Glomerular visceral epithelial cell (primary cell): Measurements from ENCODE around the gene MPPED1.

ENCODE experiments used
- DNase-seq: peaks from one replicate; pipeline ENCODE4 v3.0.0-alpha.2; 2016; ENCODE audit errors: extremely low spot score

MPPED1 gene, protein sequence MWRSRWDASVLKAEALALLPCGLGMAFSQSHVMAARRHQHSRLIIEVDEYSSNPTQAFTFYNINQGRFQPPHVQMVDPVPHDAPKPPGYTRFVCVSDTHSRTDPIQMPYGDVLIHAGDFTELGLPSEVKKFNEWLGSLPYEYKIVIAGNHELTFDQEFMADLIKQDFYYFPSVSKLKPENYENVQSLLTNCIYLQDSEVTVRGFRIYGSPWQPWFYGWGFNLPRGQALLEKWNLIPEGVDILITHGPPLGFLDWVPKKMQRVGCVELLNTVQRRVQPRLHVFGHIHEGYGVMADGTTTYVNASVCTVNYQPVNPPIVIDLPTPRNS

DNA sequence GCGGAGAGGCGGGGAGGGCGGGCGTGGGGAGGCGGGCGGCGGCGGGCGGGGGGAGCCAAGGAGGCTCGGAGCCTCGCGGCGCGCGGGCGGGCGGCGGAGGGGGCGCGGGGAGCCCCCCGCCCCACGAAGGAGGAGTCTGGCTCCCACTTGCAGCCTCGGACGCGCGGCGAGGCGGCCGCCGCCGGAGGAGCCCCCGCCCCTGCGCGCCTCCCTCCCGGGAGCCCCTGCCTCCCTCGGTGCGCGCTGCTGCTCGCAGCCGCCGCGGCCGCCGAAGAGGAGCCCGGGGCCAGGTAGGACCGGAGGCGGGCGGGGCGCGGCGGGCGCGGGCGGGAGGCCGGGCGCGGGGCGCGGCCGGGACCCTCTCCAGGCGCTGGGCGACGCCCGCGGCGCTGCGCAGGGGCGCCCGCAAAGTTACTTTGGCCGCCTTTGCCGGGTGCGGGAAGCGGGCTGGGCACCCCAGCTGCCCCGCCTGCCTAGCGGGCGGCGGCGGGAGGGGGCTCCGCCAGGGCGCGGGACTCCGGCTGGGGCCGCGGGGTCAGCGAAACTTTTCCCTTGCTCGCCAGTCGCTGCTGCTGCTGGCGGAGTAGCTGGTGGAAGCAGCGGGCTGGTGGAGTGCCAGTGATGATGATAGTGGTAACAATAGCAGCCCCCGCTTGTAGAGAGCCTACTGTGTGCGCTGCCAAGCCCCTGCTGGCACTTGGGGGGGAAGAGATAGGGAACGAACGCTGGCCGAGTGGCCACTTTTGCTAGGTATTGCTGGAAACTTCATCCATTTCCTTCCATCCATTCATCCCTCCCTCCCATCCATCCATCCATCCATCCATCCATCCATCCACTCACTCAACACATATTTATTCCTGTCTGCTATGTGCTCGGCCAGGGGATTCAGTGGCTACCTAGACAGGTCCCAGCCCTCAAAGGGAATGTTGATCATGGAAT lies at the start of gene MPPED1:
MPPED1 (plus strand) TSS at position 146 of the 939 bp plus-strand sequence. CDS start 12,972 bp downstream, outside the sequence.
- no peak for DNase-seq

DNA sequence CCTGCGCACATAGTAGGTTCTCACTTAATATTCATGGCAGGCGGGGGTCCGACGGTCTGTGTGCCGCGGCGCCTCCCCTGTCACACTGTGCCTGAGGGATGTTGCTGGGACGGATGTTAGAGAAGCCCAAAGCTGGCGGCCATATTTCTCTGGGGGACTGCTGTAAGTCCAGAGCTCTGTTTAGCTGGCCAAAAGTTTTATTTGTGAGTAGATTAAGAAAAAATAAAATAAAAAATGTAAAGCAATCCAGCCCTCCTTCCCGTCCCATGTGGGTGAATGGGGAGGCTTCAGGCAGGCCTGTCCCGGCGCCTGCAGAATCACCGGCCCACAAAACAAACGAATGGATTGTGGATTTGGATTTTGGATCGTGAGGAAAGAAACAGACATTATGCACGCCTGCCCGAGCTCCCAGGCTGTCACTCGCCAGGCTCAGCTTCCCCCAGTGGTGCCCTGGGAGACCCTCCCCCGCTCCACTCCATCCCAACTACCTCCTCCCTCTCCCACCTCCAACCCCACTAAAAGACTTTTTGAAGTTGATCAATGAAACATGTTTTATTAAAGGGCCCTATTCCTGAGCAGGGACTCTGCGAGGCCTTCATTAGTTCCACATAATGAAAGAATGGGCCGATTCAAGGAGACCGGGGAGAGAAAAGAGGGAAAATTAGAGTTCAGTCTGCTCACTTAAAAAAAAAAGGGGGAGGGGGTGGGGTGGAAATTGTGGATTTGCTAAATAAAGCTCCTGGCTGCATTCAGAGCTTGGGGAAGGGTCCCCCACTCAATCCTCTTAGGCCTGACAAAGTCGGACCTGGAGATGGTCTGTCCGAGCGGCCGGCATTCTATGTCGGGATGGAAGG lies 48.3 kb upstream of the MPPED1 start:
- no peak for DNase-seq

DNA sequence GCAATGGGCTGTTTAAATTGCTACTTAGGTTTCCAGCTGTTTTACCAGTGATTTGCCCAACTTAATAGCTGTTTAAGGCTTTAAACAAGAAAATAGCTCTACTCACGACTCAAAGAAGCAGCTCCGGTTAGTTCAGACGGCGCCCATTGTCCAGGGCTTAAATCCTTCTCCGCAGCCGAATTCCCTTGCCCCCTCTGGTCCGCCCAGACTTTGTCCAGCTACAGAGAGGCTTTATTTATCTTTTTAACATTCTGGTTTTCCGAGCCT lies 47.7 kb upstream of the MPPED1 start:
- DNase-seq: no peak

DNA sequence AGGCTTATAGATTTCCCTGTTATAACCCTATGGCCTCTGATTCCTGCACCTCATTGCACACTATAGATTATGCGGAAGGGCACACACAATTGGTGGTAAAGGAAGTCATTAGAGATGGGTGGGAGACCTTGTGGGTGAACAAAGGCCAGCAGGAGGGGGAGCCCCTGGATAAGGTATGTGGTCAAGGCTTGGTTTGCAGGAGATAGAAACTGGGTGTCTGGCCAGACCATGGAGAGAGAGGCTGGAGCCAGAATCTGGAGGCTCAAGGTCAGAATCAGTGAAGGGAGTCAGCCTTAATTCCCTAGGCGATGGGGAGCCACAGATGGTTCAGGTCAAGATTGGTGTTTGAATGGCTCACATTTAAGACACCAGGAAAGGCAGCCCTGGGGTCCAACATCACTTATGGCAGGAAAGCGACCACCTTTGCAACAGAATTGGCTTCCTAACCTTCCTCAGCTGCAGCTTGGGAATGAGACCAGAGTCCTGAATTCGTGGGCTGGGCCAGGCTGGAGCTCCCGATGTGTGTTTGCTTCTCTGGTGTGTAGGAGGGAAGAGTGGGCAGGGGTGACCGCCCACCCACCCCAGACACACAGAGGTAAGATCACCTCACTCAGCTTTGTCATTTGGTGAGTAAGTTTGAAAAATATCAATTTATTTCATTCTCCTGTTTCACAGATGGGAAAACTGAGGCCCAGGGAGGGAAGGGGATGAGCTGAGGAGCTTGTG lies 45.9 kb upstream of the MPPED1 start:
- no peak for DNase-seq

DNA sequence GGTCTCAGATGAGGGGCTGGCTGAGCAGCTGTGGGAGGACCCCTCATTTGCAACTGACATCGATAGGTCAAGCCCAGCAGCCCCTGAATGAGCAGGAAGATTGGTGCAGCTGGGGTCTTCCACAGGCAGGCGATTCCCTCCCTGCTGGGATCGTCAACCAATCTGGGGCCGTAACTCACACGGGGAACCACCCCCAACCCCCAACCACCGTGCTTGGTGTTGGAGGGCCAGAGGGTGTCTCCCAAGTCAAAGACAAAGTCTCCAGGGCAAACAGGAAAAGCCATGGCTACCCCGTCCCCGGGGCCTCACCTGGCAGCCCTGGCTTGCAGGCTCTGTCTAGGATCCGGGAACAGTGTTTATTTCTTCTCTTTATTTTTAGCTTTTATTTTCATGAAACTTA lies 41.8 kb upstream of the MPPED1 start:
- DNase-seq: no peak

DNA sequence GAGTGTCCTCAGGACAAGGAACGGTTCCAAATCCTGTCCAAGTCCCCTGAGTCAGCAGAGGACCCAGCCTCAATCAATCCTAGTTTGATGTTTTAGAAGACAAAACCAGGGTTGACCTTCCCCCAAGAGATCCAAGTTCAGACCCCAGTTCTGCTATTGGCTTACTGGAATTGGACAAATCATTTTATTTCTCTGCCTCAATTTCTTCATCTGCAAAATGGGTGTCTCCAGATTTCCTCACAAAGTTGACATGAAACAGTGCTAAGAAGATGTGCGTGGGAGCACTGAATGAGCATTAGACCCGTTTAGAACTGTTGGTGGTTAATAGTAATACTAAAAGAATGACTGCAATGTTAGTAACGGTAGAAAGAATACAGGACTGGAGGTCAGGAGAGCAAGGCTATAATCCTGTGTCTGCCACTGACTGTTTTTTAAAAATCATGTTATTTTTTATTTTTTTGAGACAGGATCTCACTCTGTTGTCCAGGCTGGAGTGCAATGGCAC lies 35.8 kb upstream of the MPPED1 start:
- DNase-seq: no peak

DNA sequence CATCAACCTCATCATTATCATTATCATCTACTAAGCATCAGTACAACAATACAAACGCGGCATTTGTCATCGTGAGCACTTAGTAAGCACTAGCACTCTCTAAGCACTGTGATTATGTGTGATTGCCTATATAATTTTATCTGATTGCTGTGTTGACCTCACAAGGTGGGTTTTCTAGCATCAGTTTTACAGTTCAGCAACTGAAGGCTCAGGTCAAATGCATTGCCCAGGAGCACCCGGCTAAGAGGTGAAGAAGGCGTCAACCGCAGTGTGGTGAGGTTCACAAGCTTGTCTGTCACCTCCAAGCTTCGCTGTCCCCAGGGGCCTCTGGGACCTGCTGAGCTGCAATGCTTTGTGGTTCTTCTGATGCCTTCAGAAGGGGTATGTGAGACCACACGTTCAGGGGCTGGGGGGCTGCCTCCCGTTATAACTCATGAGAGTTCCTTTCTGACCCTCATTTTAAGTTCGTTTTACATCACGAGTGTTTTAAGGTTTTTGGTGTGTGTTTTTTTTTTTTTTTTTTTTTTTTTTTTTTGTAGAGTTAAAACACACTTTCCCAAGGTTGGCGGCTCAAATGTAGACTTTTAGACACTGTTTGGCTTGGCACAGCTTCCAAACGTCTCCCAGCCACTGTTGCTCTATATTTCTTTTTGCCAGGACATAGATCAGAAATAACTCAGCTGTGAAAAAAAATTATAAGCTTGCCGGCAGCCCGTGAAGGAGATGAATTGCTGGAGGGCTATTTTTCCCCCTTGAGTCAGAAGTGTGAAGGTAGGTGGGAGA lies 34.9 kb upstream of the MPPED1 start:
- DNase-seq: no peak

DNA sequence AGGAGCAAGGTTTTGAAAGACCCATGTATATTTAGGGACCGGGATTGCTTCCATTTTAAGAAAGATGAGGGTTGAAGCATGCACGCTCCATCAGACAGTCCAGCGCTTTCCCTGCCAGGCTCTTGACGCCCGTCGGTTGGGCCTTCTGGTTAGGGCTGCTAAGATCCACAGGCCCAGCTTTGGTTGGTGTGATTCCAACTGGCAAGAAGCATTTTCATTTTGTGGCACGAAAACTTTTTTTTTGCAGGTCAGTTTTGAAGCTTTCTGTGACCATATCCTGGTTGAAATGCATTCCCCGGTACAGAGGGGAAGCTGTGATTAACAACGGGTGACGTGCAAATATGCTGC lies 34.3 kb upstream of the MPPED1 start:
- DNase-seq: no peak

DNA sequence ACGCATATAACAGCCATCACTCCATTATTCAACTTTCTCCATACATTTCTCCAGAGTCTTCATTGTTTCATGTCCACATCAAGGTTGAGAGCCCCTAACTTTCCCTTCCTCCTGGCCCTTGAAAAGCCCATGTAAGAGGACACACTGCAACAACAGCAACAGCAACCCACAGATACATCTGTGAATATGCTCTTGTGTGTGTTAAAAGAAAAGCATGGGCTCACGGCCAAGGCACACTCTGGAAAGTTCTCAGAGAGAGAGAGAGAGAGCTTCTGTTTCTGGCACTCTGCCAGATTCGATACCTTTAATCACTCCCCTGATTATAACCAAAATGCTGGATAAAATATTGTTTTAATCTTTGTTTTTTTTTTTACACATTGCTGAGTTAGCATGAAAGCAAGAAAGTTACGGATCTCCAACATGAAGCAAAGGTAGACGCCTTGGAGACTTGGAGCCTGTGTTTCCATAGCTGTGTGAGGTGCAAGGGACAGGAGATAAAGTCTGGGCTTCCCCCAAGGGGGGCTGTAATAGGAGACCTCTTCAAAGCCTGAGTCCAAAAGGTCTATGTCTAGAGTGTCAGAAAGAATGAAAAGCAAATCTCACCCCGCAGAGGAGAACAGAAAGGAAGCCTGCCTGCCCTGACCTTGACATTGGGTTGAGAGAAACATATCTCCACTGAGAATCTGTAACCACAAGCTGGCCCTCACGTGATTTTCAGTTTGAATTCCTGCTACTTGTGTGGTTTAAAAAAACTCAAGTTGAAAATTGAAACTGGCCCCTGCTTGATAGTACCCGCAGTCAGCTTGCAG lies 33.7 kb upstream of the MPPED1 start:
- DNase-seq: no peak

DNA sequence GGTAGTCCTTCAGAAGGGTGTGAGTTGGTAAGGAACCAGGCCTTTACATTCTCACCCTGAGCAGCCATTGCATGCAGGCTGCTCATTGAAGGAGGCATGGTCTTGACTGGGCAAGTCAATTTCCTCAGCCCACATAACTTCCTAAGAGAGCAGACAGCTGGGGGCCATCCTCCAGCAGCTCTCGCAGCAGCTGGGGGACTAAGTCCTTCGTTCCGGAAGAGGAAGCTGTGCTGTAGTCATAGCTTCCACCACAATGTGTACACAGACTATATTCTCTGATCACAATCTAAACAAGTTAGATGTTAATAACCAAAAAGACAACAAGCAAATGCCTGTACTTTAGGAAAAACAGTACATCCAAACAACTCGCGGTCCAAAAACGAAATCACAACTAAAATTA lies 30.1 kb upstream of the MPPED1 start:
- DNase-seq: no peak

DNA sequence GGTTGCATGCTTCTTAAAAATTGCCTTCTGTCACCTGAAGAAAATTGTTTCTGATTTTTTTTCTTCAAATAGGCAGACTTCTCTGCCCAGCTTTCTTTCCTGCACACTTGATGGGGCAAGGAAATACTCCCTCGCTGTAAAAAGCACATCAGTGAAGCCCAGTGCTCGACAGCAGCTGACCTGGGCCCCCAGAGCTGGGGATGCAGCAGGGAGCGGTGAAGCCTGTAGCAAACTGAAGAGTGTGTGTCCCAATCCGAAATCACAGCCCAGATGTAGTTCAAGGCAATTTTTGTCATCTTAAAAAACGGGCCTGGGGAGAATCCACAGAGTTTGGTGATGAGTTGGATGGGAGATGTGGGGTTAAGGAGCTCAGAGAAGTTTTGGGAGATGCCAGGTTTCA lies 27.0 kb upstream of the MPPED1 start:
- no peak for DNase-seq

DNA sequence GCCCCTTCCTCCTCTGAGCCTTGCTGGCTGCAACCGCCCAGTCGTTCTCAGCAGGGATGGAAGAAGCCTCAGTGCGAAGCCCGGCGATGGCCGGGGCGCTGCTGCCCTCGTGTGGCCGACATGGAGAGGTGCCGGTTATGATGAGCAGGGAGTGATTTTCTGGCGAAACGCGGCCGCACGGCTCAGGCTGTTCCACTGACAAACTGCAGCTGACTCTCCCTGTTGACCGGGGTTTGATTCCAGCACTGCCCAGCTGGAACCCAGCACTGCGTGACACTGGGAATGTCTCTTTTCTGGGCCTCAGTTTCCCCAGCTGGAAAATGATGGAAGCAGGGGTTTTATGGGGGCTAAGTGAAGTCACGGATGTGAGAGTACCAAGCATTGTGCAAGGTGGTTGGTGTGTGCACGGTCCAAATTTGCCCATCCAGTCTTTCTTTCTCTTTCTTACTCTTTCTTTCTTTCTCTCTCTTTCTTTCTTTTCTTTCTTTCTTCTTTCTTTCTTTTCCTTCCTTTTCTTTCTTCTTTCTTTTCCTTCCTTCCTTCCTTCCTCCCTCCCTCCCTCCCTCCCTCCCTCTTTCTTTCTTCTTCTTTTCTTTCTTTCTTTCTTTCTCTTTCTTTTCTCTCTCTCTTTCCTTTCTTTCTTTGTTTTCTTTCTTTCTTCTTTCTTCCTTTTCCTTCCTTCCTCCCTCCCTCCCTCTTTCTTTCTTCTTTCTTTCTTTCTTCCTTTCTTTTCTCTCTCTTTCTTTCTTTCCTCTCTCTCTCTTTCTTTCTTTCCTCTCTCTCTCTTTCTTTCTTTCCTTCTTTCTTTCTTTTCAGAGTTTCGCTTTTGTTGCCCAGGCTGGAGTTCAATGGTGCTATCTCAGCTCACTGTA lies 25.8 kb upstream of the MPPED1 start:
- DNase-seq: peak; percentile 73

DNA sequence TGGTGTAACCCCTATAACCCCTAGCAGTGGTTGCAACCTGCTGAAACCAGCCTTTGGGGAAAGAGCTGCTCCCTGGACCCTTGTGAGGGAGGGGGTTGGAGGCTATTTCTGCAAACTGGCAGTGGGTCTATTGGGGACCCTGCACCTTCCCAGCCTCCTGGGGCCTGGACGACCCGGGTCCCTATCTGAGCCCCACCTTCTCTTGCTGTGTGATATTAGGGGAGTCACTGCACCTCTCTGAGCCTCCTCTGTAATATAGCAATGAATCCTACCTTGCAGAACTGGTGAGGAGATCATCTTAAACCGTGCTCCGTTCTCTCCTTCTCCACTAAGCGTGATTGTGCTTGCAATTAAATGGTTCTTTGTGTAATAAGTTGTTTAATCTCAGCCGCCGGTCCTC lies 24.0 kb upstream of the MPPED1 start:
- DNase-seq: no peak

DNA sequence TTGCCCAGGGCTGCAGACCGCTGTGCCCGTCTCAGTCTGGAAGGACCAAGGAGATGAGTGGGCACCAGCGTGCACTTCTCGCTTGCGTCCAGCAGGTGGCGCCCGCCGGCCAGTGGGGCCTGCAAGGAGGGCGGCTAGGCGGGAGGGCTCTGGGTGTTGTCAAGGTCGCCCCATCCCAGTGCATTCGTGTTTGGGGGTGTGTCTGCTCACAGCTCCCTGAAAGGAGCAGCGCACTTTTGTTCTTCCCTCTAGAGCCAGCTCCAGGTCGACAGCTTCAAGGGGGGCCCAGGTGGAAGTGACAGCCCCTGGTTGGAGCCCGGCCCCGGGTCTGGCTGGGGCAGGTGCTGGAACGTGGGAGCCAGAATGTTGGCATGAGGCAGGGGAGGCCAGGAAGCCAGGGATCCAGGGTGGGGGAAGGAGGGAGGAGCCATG lies 23.4 kb upstream of the MPPED1 start:
- DNase-seq: peak; percentile 56

DNA sequence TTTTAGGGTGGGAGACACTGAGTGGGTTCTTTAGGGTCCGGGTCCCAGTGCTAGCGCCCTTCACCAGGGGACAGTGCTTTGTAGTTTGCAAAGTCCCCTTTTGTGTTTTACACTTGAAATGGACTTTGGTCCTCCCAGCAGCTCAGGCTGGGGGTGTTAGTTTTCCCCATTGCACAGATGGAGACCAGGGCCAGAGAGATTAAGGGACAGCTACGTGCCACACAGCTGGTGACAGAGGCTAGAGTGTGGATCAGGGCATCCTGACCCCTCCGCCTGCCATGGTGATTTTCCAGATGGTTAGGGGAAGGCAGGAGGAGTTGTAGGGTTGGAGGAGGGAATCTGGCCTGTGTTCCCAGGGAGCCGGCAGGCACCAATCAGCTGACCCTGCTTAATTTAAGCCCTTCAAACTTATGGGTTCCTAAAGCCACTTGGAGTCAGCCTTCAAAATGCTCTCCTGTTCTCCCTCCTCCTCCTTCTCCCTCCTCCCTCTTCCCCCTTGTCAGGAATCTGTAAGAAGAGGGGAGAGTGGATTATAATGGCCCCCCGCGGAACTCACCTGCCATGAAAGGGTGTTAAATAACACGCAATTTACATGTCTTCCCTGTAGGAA lies 22.5 kb upstream of the MPPED1 start:
- no peak for DNase-seq

DNA sequence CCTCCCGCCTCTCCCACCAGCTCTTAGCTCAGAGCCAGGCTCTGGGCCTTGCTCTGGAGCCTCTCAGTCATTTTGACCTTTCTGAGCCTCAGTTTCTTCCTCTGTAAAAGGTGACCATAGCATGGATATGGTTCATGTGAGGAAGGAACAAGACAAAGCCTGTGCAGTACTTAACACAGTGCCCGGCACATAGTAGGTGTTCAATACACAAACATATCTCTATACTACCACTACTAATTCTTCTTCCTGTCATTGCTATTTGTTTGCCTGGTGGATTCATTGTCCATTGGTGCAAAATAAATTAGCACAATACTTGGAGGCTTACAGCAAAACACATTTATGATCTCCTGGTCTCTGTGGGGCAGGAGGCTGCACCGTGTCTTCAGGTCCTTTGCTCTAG lies 21.6 kb upstream of the MPPED1 start:
- no peak for DNase-seq

DNA sequence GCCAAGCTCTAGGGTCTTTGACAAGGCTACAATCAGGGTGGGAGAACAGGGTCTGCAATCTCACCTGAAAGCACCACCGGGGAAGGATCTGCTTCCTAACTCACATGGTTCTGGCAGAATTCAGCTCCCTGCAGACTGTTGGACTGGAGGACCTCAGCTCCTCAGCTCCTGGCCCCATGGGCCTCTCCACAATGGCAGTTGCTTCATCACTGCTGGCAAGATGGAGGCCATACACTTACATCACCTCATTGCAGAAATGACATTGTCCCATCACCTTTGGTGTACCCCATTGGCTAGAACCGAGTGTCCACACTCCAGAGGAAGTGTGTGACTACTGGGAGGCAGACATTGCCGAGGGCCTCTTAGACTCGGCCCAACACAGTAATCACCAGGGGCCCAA lies 20.9 kb upstream of the MPPED1 start:
- no peak for DNase-seq

DNA sequence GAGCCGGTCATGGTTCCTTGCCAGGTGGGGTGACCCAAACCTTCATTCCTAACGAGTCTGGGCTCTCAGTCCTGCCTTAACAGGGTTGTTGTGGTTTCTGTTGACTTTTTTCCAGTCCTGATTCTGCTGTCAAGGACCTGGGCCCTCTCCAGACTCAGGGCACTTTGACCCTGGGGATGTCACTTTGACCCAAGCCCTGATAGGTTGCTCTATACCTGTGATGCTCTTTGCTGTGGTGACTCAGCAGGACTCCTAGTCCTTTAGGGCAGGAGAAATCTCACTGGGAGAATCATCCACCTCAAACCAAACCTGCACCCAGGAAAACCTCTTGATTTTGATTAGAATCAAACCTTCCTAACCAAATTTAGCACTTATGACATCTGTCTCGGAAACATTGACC lies 20.5 kb upstream of the MPPED1 start:
- no peak for DNase-seq
